ENCODE measurements around the gene STEAP2.

DNA sequence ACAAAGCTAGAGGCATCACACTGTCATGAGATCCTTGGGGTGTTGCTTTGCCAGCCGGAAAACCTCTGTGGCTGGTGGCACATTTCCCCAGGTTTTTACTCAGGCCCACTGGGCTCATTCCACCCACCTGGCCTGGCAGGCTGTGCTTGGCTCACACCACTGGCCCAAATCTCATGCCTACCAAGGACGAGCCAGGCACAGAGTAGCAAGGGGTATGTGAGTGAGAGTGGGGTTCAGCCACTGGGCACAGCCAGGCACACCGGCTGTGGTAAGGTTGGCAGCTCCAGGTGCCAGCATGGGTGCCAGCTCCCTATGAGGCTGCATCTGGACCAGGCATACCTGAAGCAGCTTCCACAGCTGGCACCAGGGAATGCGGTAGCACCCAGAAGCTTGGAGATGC, 35.9 kb upstream of the STEAP2 start:
- TF ChIP-seq, protein P1, sequence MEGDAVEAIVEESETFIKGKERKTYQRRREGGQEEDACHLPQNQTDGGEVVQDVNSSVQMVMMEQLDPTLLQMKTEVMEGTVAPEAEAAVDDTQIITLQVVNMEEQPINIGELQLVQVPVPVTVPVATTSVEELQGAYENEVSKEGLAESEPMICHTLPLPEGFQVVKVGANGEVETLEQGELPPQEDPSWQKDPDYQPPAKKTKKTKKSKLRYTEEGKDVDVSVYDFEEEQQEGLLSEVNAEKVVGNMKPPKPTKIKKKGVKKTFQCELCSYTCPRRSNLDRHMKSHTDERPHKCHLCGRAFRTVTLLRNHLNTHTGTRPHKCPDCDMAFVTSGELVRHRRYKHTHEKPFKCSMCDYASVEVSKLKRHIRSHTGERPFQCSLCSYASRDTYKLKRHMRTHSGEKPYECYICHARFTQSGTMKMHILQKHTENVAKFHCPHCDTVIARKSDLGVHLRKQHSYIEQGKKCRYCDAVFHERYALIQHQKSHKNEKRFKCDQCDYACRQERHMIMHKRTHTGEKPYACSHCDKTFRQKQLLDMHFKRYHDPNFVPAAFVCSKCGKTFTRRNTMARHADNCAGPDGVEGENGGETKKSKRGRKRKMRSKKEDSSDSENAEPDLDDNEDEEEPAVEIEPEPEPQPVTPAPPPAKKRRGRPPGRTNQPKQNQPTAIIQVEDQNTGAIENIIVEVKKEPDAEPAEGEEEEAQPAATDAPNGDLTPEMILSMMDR (IDR thresholded peaks at IDR 0.05), result no peak
- TF ChIP-seq POLR2A (IDR thresholded peaks at IDR 0.05), result no peak
